Liver (tissue), 9 donors: Measurements from ENCODE around the gene GINS2. TPM values are rescaled to one million over a fixed set of nuclear protein-coding genes. Genes with fewer than 3 reads are reported as not detected.

Source experiments
- DNase-seq: peaks from one replicate; pipeline ENCODE4 v3.0.0-alpha.2; 2017; ENCODE audit warnings: low spot score
- H3K27ac ChIP-seq, 2 donors: one replicate each; pipeline ENCODE4 v1.7.0; 2013; ENCODE audit warnings: inconsistent platforms in 2 of 2, low read length in 2 of 2, control low read depth in 1 of 2, low read depth in 1 of 2, mild to moderate bottlenecking in 1 of 2
- H3K27me3 ChIP-seq, 4 donors: one replicate each; pipeline versions ENCODE4 v1.6.1 to v1.7.0; 2013; ENCODE audit warnings: low read length in 3 of 4, inconsistent platforms in 1 of 4, mild to moderate bottlenecking in 1 of 4, moderate library complexity in 1 of 4; ENCODE audit not compliant: control insufficient read depth in 4 of 4, insufficient read depth in 4 of 4
- H3K36me3 ChIP-seq, 4 donors: one replicate each; pipeline versions ENCODE4 v1.6.1 to v1.7.0; 2013; ENCODE audit warnings: low read length in 3 of 4, mild to moderate bottlenecking in 3 of 4, low read depth in 1 of 4, moderate library complexity in 1 of 4; ENCODE audit not compliant: control insufficient read depth in 4 of 4, insufficient read depth in 3 of 4
- H3K4me1 ChIP-seq, 4 donors: one replicate each; pipeline versions ENCODE4 v1.6.1 to v1.7.0; 2013; ENCODE audit warnings: low read length in 3 of 4, mild to moderate bottlenecking in 3 of 4, moderate library complexity in 1 of 4; ENCODE audit not compliant: control insufficient read depth in 4 of 4, insufficient read depth in 4 of 4
- H3K4me3 ChIP-seq, 3 donors: one replicate each; pipeline versions ENCODE4 v1.6.1 to v1.7.0; 2013; ENCODE audit warnings: low read length in 3 of 3, control low read depth in 1 of 3, low read depth in 1 of 3, mild to moderate bottlenecking in 1 of 3
- H3K9ac ChIP-seq, 2 donors: one replicate each; pipeline ENCODE4 v1.7.0; 2013; ENCODE audit warnings: low read length in 2 of 2, mild to moderate bottlenecking in 2 of 2, moderate library complexity in 2 of 2, control low read depth in 1 of 2, low read depth in 1 of 2
- H3K9me3 ChIP-seq, 4 donors: one replicate each; pipeline versions ENCODE4 v1.6.1 to v1.7.0; 2013; ENCODE audit warnings: low read length in 3 of 4; ENCODE audit not compliant: control insufficient read depth in 4 of 4
- ATF3 ChIP-seq: IDR thresholded peaks from 2 replicates; pipeline ENCODE4 v1.6.1; 2016; ENCODE audit warnings: antibody characterized with exemption
- CTCF ChIP-seq: fragments of 150-350 bp; IDR thresholded peaks from 2 replicates; pipeline ENCODE4 v1.5.1; 2017; ENCODE audit warnings: improper control_type of control experiment, low read depth, low read length; ENCODE audit not compliant: missing input control
- EGR1 ChIP-seq, 2 donors: IDR thresholded peaks; 2 replicates each; pipeline ENCODE4 v1.6.1; 2016 to 2018; ENCODE audit warnings: antibody characterized with exemption in 2 of 2, low read depth in 2 of 2
- FOXA1 ChIP-seq: IDR thresholded peaks from 2 replicates; pipeline ENCODE4 v1.6.1; 2016; ENCODE audit warnings: antibody characterized with exemption
- FOXA2 ChIP-seq: IDR thresholded peaks from 2 replicates; pipeline ENCODE4 v1.6.1; 2016; ENCODE audit warnings: antibody characterized with exemption
- GABPA ChIP-seq, 2 donors: IDR thresholded peaks in 1 of 2; conservative IDR thresholded peaks in 1 of 2; 2 replicates each; pipeline ENCODE4 v1.6.1; 2016; ENCODE audit warnings: antibody characterized with exemption in 2 of 2, mild to moderate bottlenecking in 1 of 2, moderate library complexity in 1 of 2
- HNF4A ChIP-seq, 2 donors: conservative IDR thresholded peaks; 2 replicates each; pipeline ENCODE4 v1.6.1; 2016; ENCODE audit warnings: antibody characterized with exemption in 2 of 2, mild to moderate bottlenecking in 2 of 2
- HNF4G ChIP-seq: IDR thresholded peaks from 2 replicates; pipeline ENCODE4 v1.6.1; 2016; ENCODE audit warnings: antibody characterized with exemption
- JUND ChIP-seq, 2 donors: IDR thresholded peaks; 2 replicates each; pipeline ENCODE4 v1.6.1; 2016; ENCODE audit warnings: antibody characterized with exemption in 2 of 2
- MAX ChIP-seq: IDR thresholded peaks from 2 replicates; pipeline ENCODE4 v1.6.1; 2016; ENCODE audit warnings: antibody characterized with exemption
- NR2F2 ChIP-seq: IDR thresholded peaks from 2 replicates; pipeline ENCODE4 v1.6.1; 2016; ENCODE audit warnings: antibody characterized with exemption
- RAD21 ChIP-seq, 2 donors: IDR thresholded peaks; 2 replicates each; pipeline ENCODE4 v1.6.1; 2016; ENCODE audit warnings: antibody characterized with exemption in 2 of 2, mild to moderate bottlenecking in 2 of 2
- REST ChIP-seq: IDR thresholded peaks from 2 replicates; pipeline ENCODE4 v1.6.1; 2016; ENCODE audit warnings: antibody characterized with exemption, mild to moderate bottlenecking
- RXRA ChIP-seq, 2 donors: IDR thresholded peaks; 2 replicates each; pipeline ENCODE4 v1.6.1; 2017 to 2018; ENCODE audit warnings: antibody characterized with exemption in 2 of 2, mild to moderate bottlenecking in 1 of 2
- SP1 ChIP-seq: IDR thresholded peaks from 2 replicates; pipeline ENCODE4 v1.6.1; 2018; ENCODE audit warnings: antibody characterized with exemption, mild to moderate bottlenecking
- TAF1 ChIP-seq: conservative IDR thresholded peaks from 2 replicates; pipeline ENCODE4 v1.6.1; 2016; ENCODE audit warnings: antibody characterized with exemption, mild to moderate bottlenecking
- YY1 ChIP-seq: IDR thresholded peaks from 2 replicates; pipeline ENCODE4 v1.6.1; 2016; ENCODE audit warnings: antibody characterized with exemption, mild to moderate bottlenecking
- ZBTB33 ChIP-seq: IDR thresholded peaks from 2 replicates; pipeline ENCODE4 v1.6.1; 2016; ENCODE audit warnings: antibody characterized with exemption
- WGBS: extraction: QIAGEN DNeasy Blood & Tissue Kit; methylation state at CpG from one replicate; pipeline ENCODE4 v1.1.7; 2013; 5-methylcytosine and 5-hydroxymethylcytosine counted together
- polyA plus RNA-seq, 2 donors: library from polyadenylated mRNA; stranded (reverse) in 1 of 2; unstranded in 1 of 2; fragments of 200-250 nt in 1 of 2; fragments of >200 nt in 1 of 2; fragmentation: Nextera tagmentation in 1 of 2; extraction: Ambion mirVana in 1 of 2; gene quantifications; one replicate each; pipeline versions ENCODE4 v1.2.1 to v1.2.3, GENCODE V29; 2013 to 2015
- total RNA-seq, 2 donors: library from RNA; depleted of rRNA; stranded (reverse); fragments of >200 nt; gene quantifications; one replicate each; pipeline ENCODE4 v1.2.3, GENCODE V29; 2014
- donor health status: healthy.
- donor health status: healthy.
- donor health status: healthy.
- donor health status: healthy.
- donor health status: healthy.

The GINS2 gene
- total and polyA plus RNA-seq, 4 donors, result 0.17 to 9.3 (median 0.86) TPM

- Histone ChIP-seq H3K9me3 (no peaks in the 10 kb centered on the region), H3K4me3 (no peak overlapping the region), H3K4me1 (peaks cover 3 to 35% (median 26%) of the 10 kb centered on the region in 4 donors), H3K9ac (no peak overlapping the region), H3K27ac (no peak overlapping the region), H3K36me3 (peaks cover 0 to 16% (median 3%) of the 10 kb centered on the region in 4 donors), H3K27me3 (no peaks in the 10 kb centered on the region)
- whole genome bisulfite sequencing, result 90% methylated on average over 16 of the region's 16 CpGs
- DNase-seq, result no peak
- TF ChIP-seq FOXA1, result no peak
- no peak for TF ChIP-seq EGR1 (IDR thresholded peaks at IDR 0.05; ENCODE audit: low read depth in 2 of 2)
- no peak for TF ChIP-seq GABPA (IDR thresholded peaks at IDR 0.05 in 1 of 2, conservative IDR thresholded peaks at IDR 0.05 in 1 of 2)
- no peak for TF ChIP-seq RAD21 (IDR thresholded peaks at IDR 0.05)
- TF ChIP-seq HNF4A (conservative IDR thresholded peaks at IDR 0.05), result no peak
- no peak for TF ChIP-seq MAX
- no peak for TF ChIP-seq REST
- no peak for TF ChIP-seq NR2F2
- TF ChIP-seq ZBTB33, result no peak
- no peak for TF ChIP-seq ATF3
- TF ChIP-seq TAF1, result no peak
- TF ChIP-seq JUND (IDR thresholded peaks at IDR 0.05), result no peak
- TF ChIP-seq FOXA2, result no peak
- no peak for TF ChIP-seq HNF4G
- TF ChIP-seq CTCF, result no peak
- no peak for TF ChIP-seq RXRA (IDR thresholded peaks at IDR 0.05)
- no peak for TF ChIP-seq SP1
- TF ChIP-seq YY1, result no peak
These were observed 39.2 kb downstream of the GINS2 start for GRCh38 chr16:85649411-85650134.
